IMR-90 (cell line): Measurements from ENCODE around the gene TMPRSS7. TPM values are rescaled to one million over a fixed set of nuclear protein-coding genes. Genes with fewer than 3 reads are reported as not detected.

ENCODE experiments used
- ATAC-seq: fragments of 200-7000 bp; cut with Tn5 transposase; 2 replicates; pipeline ENCODE4 v1.9.1; 2020; ENCODE audit warnings: low read depth, mild to moderate bottlenecking, moderate library complexity
- BruUV-seq: library from RNA; stranded (reverse); fragments of 400-500 nt; replicated peaks from 2 replicates; lab custom pipeline; 2021; lab: Mats Ljungman, UMichigan
- CTCF ChIA-PET: fragments of 300-600 bp; formaldehyde crosslinking; extraction: SDS; loops from one replicate; lab custom pipeline; 2021; ENCODE audit warnings: antibody characterized with exemption; lab: Yijun Ruan, JAX
- POLR2A ChIA-PET: fragments of 300-600 bp; sonication (Branson Sonifier 250); formaldehyde crosslinking; loops from one replicate; lab custom pipeline; 2022; ENCODE audit warnings: antibody characterized with exemption; ENCODE audit not compliant: unreplicated experiment; lab: Charles Lee
- DNase-seq: peaks from one replicate; pipeline ENCODE4 v3.0.0; 2013
- H2AFZ ChIP-seq: replicated peaks from 2 replicates; pipeline ENCODE3; 2013; ENCODE audit warnings: low read length, mild to moderate bottlenecking; ENCODE audit not compliant: poor library complexity
- H2AK5ac ChIP-seq: 2 replicates; pipeline ENCODE4 v1.6.1; 2013; ENCODE audit warnings: low read depth, low read length, inconsistent platforms
- H2AK9ac ChIP-seq: replicated peaks from 2 replicates; pipeline ENCODE3; 2013; ENCODE audit warnings: mild to moderate bottlenecking, low read depth, low read length, moderate library complexity; ENCODE audit not compliant: poor library complexity
- H2BK120ac ChIP-seq: 2 replicates; pipeline ENCODE4 v1.6.1; 2013; ENCODE audit warnings: low read depth, low read length, inconsistent platforms
- H2BK15ac ChIP-seq: 3 replicates; pipeline ENCODE4 v1.6.1; 2013; ENCODE audit warnings: low read depth, low read length, inconsistent platforms
- H2BK20ac ChIP-seq: 2 replicates; pipeline ENCODE4 v1.6.1; 2013; ENCODE audit warnings: low read depth, mild to moderate bottlenecking, inconsistent platforms, low read length, moderate library complexity
- H2BK5ac ChIP-seq: 2 replicates; pipeline ENCODE4 v1.6.1; 2013; ENCODE audit warnings: mild to moderate bottlenecking, low read depth, low read length, inconsistent platforms; ENCODE audit not compliant: poor library complexity, severe bottlenecking
- H3K14ac ChIP-seq: replicated peaks from 2 replicates; pipeline ENCODE4 v1.6.1; 2013; ENCODE audit warnings: low read depth, low read length, inconsistent platforms
- H3K18ac ChIP-seq: 2 replicates; pipeline ENCODE4 v1.6.1; 2013; ENCODE audit warnings: low read depth, low read length, control low read depth
- H3K23ac ChIP-seq: 2 replicates; pipeline ENCODE4 v1.6.1; 2013; ENCODE audit warnings: low read depth, low read length, inconsistent platforms
- H3K27ac ChIP-seq: 2 replicates; pipeline ENCODE4 v1.5.1; 2013; ENCODE audit warnings: mild to moderate bottlenecking, control low read depth, low read length; ENCODE audit not compliant: insufficient read depth
- H3K27me3 ChIP-seq: 2 replicates; pipeline ENCODE4 v1.6.1; 2013; ENCODE audit warnings: low read length; ENCODE audit not compliant: control insufficient read depth, insufficient read depth
- H3K36me3 ChIP-seq: 2 replicates; pipeline ENCODE4 v1.6.1; 2013; ENCODE audit warnings: low read length, mixed read lengths; ENCODE audit not compliant: control insufficient read depth, insufficient read depth
- H3K4ac ChIP-seq: 2 replicates; pipeline ENCODE4 v1.6.1; 2013; ENCODE audit warnings: low read depth, low read length, inconsistent platforms
- H3K4me1 ChIP-seq: 2 replicates; pipeline ENCODE4 v1.6.1; 2013; ENCODE audit warnings: low read length, mixed read lengths; ENCODE audit not compliant: control insufficient read depth, insufficient read depth
- H3K4me2 ChIP-seq: 2 replicates; pipeline ENCODE4 v1.6.1; 2013; ENCODE audit warnings: low read depth, mild to moderate bottlenecking, control low read depth, low read length, moderate library complexity
- H3K4me3 ChIP-seq: 2 replicates; pipeline ENCODE4 v1.5.1; 2013; ENCODE audit warnings: low read depth, mild to moderate bottlenecking, control low read depth, low read length, moderate library complexity; ENCODE audit not compliant: insufficient read depth
- H3K56ac ChIP-seq: 2 replicates; pipeline ENCODE4 v1.6.1; 2013; ENCODE audit warnings: low read length, inconsistent platforms; ENCODE audit not compliant: insufficient read depth; ENCODE audit errors: extremely low read depth
- H3K79me1 ChIP-seq, 2 experiments: 2 replicates each; pipeline ENCODE4 v1.6.1; 2013; ENCODE audit warnings: low read length in 2 of 2, inconsistent platforms in 1 of 2, low read depth in 1 of 2
- H3K9ac ChIP-seq: 2 replicates; pipeline ENCODE4 v1.6.1; 2013; ENCODE audit warnings: low read depth, low read length, control low read depth
- H3K9me1 ChIP-seq: 2 replicates; pipeline ENCODE4 v1.6.1; 2013; ENCODE audit warnings: low read length, inconsistent platforms; ENCODE audit not compliant: insufficient read depth
- H3K9me3 ChIP-seq: 2 replicates; pipeline ENCODE4 v1.6.1; 2013; ENCODE audit warnings: low read length; ENCODE audit not compliant: control insufficient read depth, insufficient read depth
- H4K20me1 ChIP-seq: 2 replicates; pipeline ENCODE4 v1.6.1; 2013; ENCODE audit warnings: low read length, inconsistent platforms; ENCODE audit not compliant: insufficient read depth
- H4K5ac ChIP-seq: 2 replicates; pipeline ENCODE4 v1.6.1; 2013; ENCODE audit warnings: mild to moderate bottlenecking, low read depth, low read length, control low read depth
- H4K8ac ChIP-seq, 2 experiments: 2 replicates each; pipeline ENCODE4 v1.6.1; 2013; ENCODE audit warnings: low read depth in 2 of 2, low read length in 2 of 2, control low read depth in 1 of 2, inconsistent platforms in 1 of 2
- H4K91ac ChIP-seq: 2 replicates; pipeline ENCODE4 v1.6.1; 2013; ENCODE audit warnings: low read depth, low read length, inconsistent platforms; ENCODE audit not compliant: insufficient read depth
- CEBPB ChIP-seq: IDR thresholded peaks from 2 replicates; pipeline ENCODE4 v1.6.1; 2012; ENCODE audit warnings: low read depth, low read length, improper control_type of control experiment
- RCOR1 ChIP-seq: IDR thresholded peaks from 2 replicates; pipeline ENCODE4 v1.6.1; 2012; ENCODE audit warnings: mild to moderate bottlenecking, low read length, improper control_type of control experiment; ENCODE audit not compliant: insufficient replicate concordance
- USF2 ChIP-seq: fragments of 150-350 bp; IDR thresholded peaks from 2 replicates; pipeline ENCODE4 v1.6.1; 2017; ENCODE audit warnings: mild to moderate bottlenecking, antibody characterized with exemption, low read length, low read depth
- WGBS, 2 experiments: methylation state at CpG; one replicate each; pipeline versions ENCODE4 v1.1.5 to v1.1.7; 2013; ENCODE audit warnings: missing lambda C conversion rate in 2 of 2; ENCODE audit not compliant: insufficient read length in 1 of 2; ENCODE audit errors: extremely low coverage in 2 of 2; 5-methylcytosine and 5-hydroxymethylcytosine counted together
- dilution Hi-C: fragments of 300-500 bp; cut with HindIII; formaldehyde crosslinking; loops from one replicate; pipeline ENCODE4 v1.14.3; 2018; ENCODE audit warnings: low sequenced_read_pairs; ENCODE audit not compliant: unreplicated experiment
- in situ Hi-C: fragments of 300-500 bp; cut with MboI; formaldehyde crosslinking; loops from 3 replicates; pipeline ENCODE4 v1.14.3; 2019; ENCODE audit warnings: low sequenced_read_pairs, inconsistent platforms, mixed read lengths
- intact Hi-C: fragments of 100-400 bp; cut with micrococcal nuclease; formaldehyde crosslinking; loops from 2 replicates; pipeline ENCODE4 v1.10.0; 2022
- polyA plus RNA-seq, 3 experiments: library from polyadenylated mRNA; depleted of rRNA; stranded (reverse); fragments of >200 nt; gene quantifications; 2 replicates each; pipeline ENCODE4 v1.2.3, GENCODE V29; 2012; ENCODE audit warnings: low replicate concordance in 1 of 3
- total RNA-seq: library from RNA; depleted of rRNA; stranded (reverse); fragments of >200 nt; gene quantifications from 2 replicates; pipeline ENCODE4 v1.2.3, GENCODE V29; 2012

The TMPRSS7 gene
- total and polyA plus RNA-seq, 2 of the 4 experiments (the other 2 are of a cell fraction), result 0.07 TPM; not detected in 1

- ChIA-PET POLR2A (no interaction called here), CTCF (interaction anchor here (2.6 kb wide), 1 partner anchor 12 kb away, joined by 7 read pairs; no protein-coding TSS in a partner anchor)
- Histone ChIP-seq H3K27ac (no peak overlapping the region), H3K36me3 (no peaks in the 10 kb centered on the region; the same call in 1 of the 2 replicates), H3K18ac (no peak overlapping the region), H3K79me1 (no peaks in the 10 kb centered on the region; a peak in 2 of 4 replicates), H2AK9ac (peak overlapping the region; percentile 12), H3K27me3 (no peaks in the 10 kb centered on the region), H4K91ac (no peak overlapping the region), H2BK15ac (no peak overlapping the region), H3K4me3 (no peak overlapping the region), H3K14ac (no peak overlapping the region), H3K4me2 (no peak overlapping the region), H3K9ac (no peak overlapping the region), H3K56ac (no peak overlapping the region), H4K8ac (no peak overlapping the region), H2BK5ac (no peak overlapping the region), H4K20me1 (no peaks in the 10 kb centered on the region), H4K5ac (no peak overlapping the region), H3K9me3 (no peaks in the 10 kb centered on the region), H3K4ac (no peak overlapping the region), H3K9me1 (no peaks in the 10 kb centered on the region; the same call in 1 of the 2 replicates), H2BK20ac (no peak overlapping the region), H3K4me1 (peaks cover 4% of the 10 kb centered on the region; the same call in 1 of the 2 replicates), H2AFZ (no peak overlapping the region), H3K23ac (no peak overlapping the region), H2BK120ac (no peak overlapping the region), H2AK5ac (no peak overlapping the region)
- no peak for ATAC-seq
- in situ Hi-C loops, result loop anchor here (25.0 kb wide), 1 partner anchor 387 kb away; no protein-coding TSS in a partner anchor
- TF ChIP-seq USF2 (no peak), CEBPB (no peak), RCOR1 (no peak)
- WGBS, 2 experiments, result no CpG with 5 or more reads among the region's 5 CpGs
- dilution Hi-C loops, result no loop called here
- no TSS peak for BruUV-seq
- DNase-seq, result no peak
- intact Hi-C loops, result no loop called here
These were observed 90.5 kb downstream of the TMPRSS7 start for GRCh38 chr3:112124907-112125607.
